Tibial nerve (tissue), 4 donors: ENCODE data around the gene NPHS1.
"Not testable (repeated sequence)": the region's sequence is repeated elsewhere in the genome, so short reads cannot be mapped to it uniquely, and the experiment has no call there.

Source experiments
- CTCF ChIP-seq, 5 experiments: fragments of 200-600 bp in 3 of 5; fragments of 450-650 bp in 2 of 5; sonication (generic) in 3 of 5; IDR thresholded peaks; one replicate each; pipeline ENCODE4 v1.5.1; 2016 to 2019; ENCODE audit warnings: antibody characterized with exemption in 5 of 5, mild to moderate bottlenecking in 3 of 5, moderate library complexity in 2 of 5
- EP300 ChIP-seq, 2 donors: sonication (generic); formaldehyde crosslinking; IDR thresholded peaks; one replicate each; pipeline ENCODE4 v1.6.1; 2017; ENCODE audit warnings: antibody characterized with exemption in 2 of 2, mild to moderate bottlenecking in 1 of 2
- POLR2A ChIP-seq, 2 donors: fragments of 450-650 bp; IDR thresholded peaks; one replicate each; pipeline ENCODE4 v1.6.1; 2017; ENCODE audit warnings: antibody characterized with exemption in 2 of 2, mild to moderate bottlenecking in 2 of 2, moderate library complexity in 2 of 2

GRCh38 chr19:35795564-35795963, 56.7 kb downstream of the NPHS1 start:
- TF ChIP-seq CTCF, POLR2A, EP300 (IDR thresholded peaks at IDR 0.05): not testable (repeated sequence)
